H9 (cell line): ENCODE results near the gene DNAJB9. TPM values are rescaled to one million over a fixed set of nuclear protein-coding genes. Genes with fewer than 3 reads are reported as not detected.

Experiments
- DNase-seq: peaks from one replicate; pipeline ENCODE4 v3.0.0-alpha.2; 2017
- H2AFZ ChIP-seq: one replicate; pipeline ENCODE4 v1.6.1; 2013; ENCODE audit warnings: mild to moderate bottlenecking, low read length, control low read depth, moderate library complexity
- H2AK5ac ChIP-seq: 2 replicates; pipeline ENCODE4 v1.6.1; 2013; ENCODE audit warnings: low read length, control low read depth, mixed read lengths; ENCODE audit not compliant: insufficient read length
- H2BK120ac ChIP-seq: one replicate; pipeline ENCODE4 v1.6.1; 2013; ENCODE audit warnings: low read depth, mild to moderate bottlenecking, low read length, control low read depth, inconsistent platforms; ENCODE audit not compliant: poor library complexity, severe bottlenecking
- H2BK12ac ChIP-seq: 2 replicates; pipeline ENCODE4 v1.6.1; 2013; ENCODE audit warnings: low read length, control low read depth, mixed read lengths, low read depth; ENCODE audit not compliant: insufficient read length
- H2BK15ac ChIP-seq: 2 replicates; pipeline ENCODE4 v1.6.1; 2013; ENCODE audit warnings: low read depth, low read length, control low read depth
- H2BK20ac ChIP-seq: one replicate; pipeline ENCODE4 v1.6.1; 2013; ENCODE audit warnings: low read depth, mild to moderate bottlenecking, low read length, control low read depth, inconsistent platforms; ENCODE audit not compliant: poor library complexity, severe bottlenecking
- H2BK5ac ChIP-seq: 2 replicates; pipeline ENCODE4 v1.6.1; 2013; ENCODE audit warnings: low read length, control low read depth, mixed read lengths; ENCODE audit not compliant: insufficient read length
- H3K14ac ChIP-seq: 2 replicates; pipeline ENCODE4 v1.6.1; 2013; ENCODE audit warnings: low read length, control low read depth; ENCODE audit not compliant: insufficient read depth
- H3K18ac ChIP-seq: 2 replicates; pipeline ENCODE4 v1.6.1; 2013; ENCODE audit warnings: low read depth, mild to moderate bottlenecking, mixed read lengths, low read length, control low read depth; ENCODE audit not compliant: insufficient read length
- H3K23ac ChIP-seq: 2 replicates; pipeline ENCODE4 v1.6.1; 2013; ENCODE audit warnings: low read length, control low read depth, mixed read lengths, low read depth; ENCODE audit not compliant: insufficient read length
- H3K23me2 ChIP-seq: 2 replicates; pipeline ENCODE4 v1.6.1; 2013; ENCODE audit warnings: low read depth, mild to moderate bottlenecking, mixed read lengths, low read length, control low read depth; ENCODE audit not compliant: insufficient read length, poor library complexity, severe bottlenecking
- H3K27ac ChIP-seq: 2 replicates; pipeline ENCODE4 v1.5.1; 2013; ENCODE audit warnings: low read length, control low read depth, mixed read lengths, low read depth; ENCODE audit not compliant: insufficient read length
- H3K27me3 ChIP-seq: 2 replicates; pipeline ENCODE4 v1.6.1; 2013; ENCODE audit warnings: low read length, control low read depth, inconsistent platforms; ENCODE audit not compliant: insufficient read depth
- H3K4ac ChIP-seq: 2 replicates; pipeline ENCODE4 v1.6.1; 2013; ENCODE audit warnings: low read depth, mild to moderate bottlenecking, control low read depth, inconsistent platforms, low read length, moderate library complexity
- H3K4me1 ChIP-seq: 2 replicates; pipeline ENCODE4 v1.6.1; 2013; ENCODE audit warnings: low read length, control low read depth, inconsistent platforms; ENCODE audit not compliant: insufficient read depth
- H3K4me2 ChIP-seq: 2 replicates; pipeline ENCODE4 v1.6.1; 2013; ENCODE audit warnings: low read length, control low read depth, mixed read lengths; ENCODE audit not compliant: insufficient read length, insufficient read depth
- H3K56ac ChIP-seq: 2 replicates; pipeline ENCODE4 v1.6.1; 2013; ENCODE audit warnings: low read depth, mild to moderate bottlenecking, mixed read lengths, low read length, control low read depth; ENCODE audit not compliant: insufficient read length
- H3K79me1 ChIP-seq: 2 replicates; pipeline ENCODE4 v1.6.1; 2013; ENCODE audit warnings: low read depth, mild to moderate bottlenecking, moderate library complexity, low read length, control low read depth, inconsistent platforms; ENCODE audit not compliant: insufficient read depth, poor library complexity, severe bottlenecking
- H3K79me2 ChIP-seq: 2 replicates; pipeline ENCODE4 v1.6.1; 2013; ENCODE audit warnings: low read length, control low read depth, inconsistent platforms; ENCODE audit not compliant: insufficient read depth
- H3K9ac ChIP-seq: 2 replicates; pipeline ENCODE4 v1.6.1; 2013; ENCODE audit warnings: low read length, control low read depth, mixed read lengths; ENCODE audit not compliant: insufficient read length; ENCODE audit errors: extremely low read depth
- H3K9me3 ChIP-seq: one replicate; pipeline ENCODE4 v1.6.1; 2013; ENCODE audit warnings: low read depth, low read length, inconsistent platforms; ENCODE audit not compliant: control insufficient read depth
- H3T11ph ChIP-seq: one replicate; pipeline ENCODE4 v1.6.1; 2013; ENCODE audit warnings: mild to moderate bottlenecking, low read length, control low read depth, inconsistent platforms
- H4K20me1 ChIP-seq: one replicate; pipeline ENCODE4 v1.6.1; 2013; ENCODE audit not compliant: control insufficient read depth, insufficient read length, insufficient read depth
- H4K5ac ChIP-seq: 2 replicates; pipeline ENCODE4 v1.6.1; 2013; ENCODE audit warnings: low read depth, mild to moderate bottlenecking, mixed read lengths, low read length, control low read depth; ENCODE audit not compliant: insufficient read length
- H4K8ac ChIP-seq: replicated peaks from 2 replicates; pipeline ENCODE4 v1.6.1; 2013; ENCODE audit warnings: low read length, control low read depth, mixed read lengths, low read depth; ENCODE audit not compliant: insufficient read length
- H4K91ac ChIP-seq: 2 replicates; pipeline ENCODE4 v1.6.1; 2013; ENCODE audit warnings: low read depth, mild to moderate bottlenecking, moderate library complexity, mixed read lengths, low read length, control low read depth; ENCODE audit not compliant: insufficient read length
- H3K27ac Mint-ChIP-seq, 3 experiments: 2 replicates in 2 of 3; 3 replicates in 1 of 3; pipeline ENCODE4 v1.8.0; 2020 to 2021; ENCODE audit warnings: mixed read lengths in 3 of 3, mild to moderate bottlenecking in 1 of 3, moderate library complexity in 1 of 3
- H3K27me3 Mint-ChIP-seq: 2 replicates; pipeline ENCODE4 v1.8.0; 2021; ENCODE audit warnings: low read depth, mild to moderate bottlenecking, moderate library complexity, mixed read lengths
- H3K36me3 Mint-ChIP-seq, 3 experiments: 2 replicates in 2 of 3; 3 replicates in 1 of 3; pipeline ENCODE4 v1.8.0; 2020 to 2021; ENCODE audit warnings: low read depth in 3 of 3, mixed read lengths in 3 of 3; ENCODE audit not compliant: insufficient read depth in 1 of 3
- H3K4me1 Mint-ChIP-seq, 2 experiments: 2 replicates each; pipeline ENCODE4 v1.8.0; 2020; ENCODE audit warnings: mixed read lengths in 2 of 2
- H3K4me3 Mint-ChIP-seq, 2 experiments: 2 replicates in 1 of 2; 3 replicates in 1 of 2; pipeline ENCODE4 v1.8.0; 2020 to 2021; ENCODE audit warnings: mild to moderate bottlenecking in 2 of 2, mixed read lengths in 2 of 2, moderate library complexity in 1 of 2
- H3K9me3 Mint-ChIP-seq, 2 experiments: 2 replicates in 1 of 2; 3 replicates in 1 of 2; pipeline ENCODE4 v1.8.0; 2020; ENCODE audit warnings: mild to moderate bottlenecking in 2 of 2, mixed read lengths in 2 of 2, moderate library complexity in 1 of 2
- WGBS: extraction: QIAGEN DNeasy Blood & Tissue Kit; methylation state at CpG from one replicate; pipeline ENCODE4 v1.1.7; 2013; ENCODE audit warnings: missing lambda C conversion rate, low lambda C conversion rate, mixed read lengths; ENCODE audit not compliant: insufficient read length; ENCODE audit errors: extremely low coverage; 5-methylcytosine and 5-hydroxymethylcytosine counted together
- total RNA-seq: library from RNA; stranded (reverse); gene quantifications from 2 replicates; pipeline ENCODE4 v1.2.1, GENCODE V29; 2021
- TF ChIP-seq, protein P1 (sequence below): fragments of 200-600 bp; sonication (generic); conservative IDR thresholded peaks from 3 replicates; pipeline ENCODE4 v1.8.0; 2021; ENCODE audit warnings: antibody characterized with exemption, mild to moderate bottlenecking

Gene DNAJB9
- total RNA-seq, 1 experiment from 2014 or later: 11.3 TPM

DNA sequence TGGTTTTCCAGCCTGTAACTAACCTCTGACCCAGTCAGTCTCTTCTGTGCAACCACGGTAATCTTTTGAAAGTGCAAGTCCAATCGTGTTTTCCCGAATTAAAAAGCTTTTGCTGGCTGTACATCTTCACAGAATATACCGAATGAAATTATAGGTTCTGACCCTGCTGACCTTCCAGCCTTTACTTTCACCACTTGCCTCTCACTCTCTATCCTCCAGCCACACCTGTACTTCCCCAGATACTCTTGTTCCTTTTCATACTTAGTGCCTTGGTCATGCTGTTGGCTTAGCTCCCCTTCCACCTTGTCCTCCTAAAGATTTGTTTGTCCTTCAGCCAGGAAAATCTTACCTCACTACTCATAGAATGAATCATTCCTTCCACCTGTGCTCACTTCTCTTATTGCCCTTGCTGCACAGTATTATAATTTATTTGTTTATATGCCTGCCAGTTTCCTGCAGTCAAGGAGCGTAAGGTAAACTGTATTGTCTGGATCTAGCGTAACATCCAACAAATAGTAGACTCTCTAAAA, 41.4 kb upstream of the DNAJB9 start:
- Histone ChIP-seq H3K27me3 (no peaks in the 10 kb centered on the region), H4K8ac (no peak overlapping the region), H3K14ac (no peak overlapping the region), H3K4me1 (no peaks in the 10 kb centered on the region; the same call in 1 of the 2 replicates), H3K79me1 (no peaks in the 10 kb centered on the region), H2AK5ac (no peak overlapping the region), H3K9ac (no peak overlapping the region), H3K27ac (no peak overlapping the region), H3K18ac (no peak overlapping the region), H3K23me2 (peaks cover 7% of the 10 kb centered on the region), H3K23ac (no peak overlapping the region), H2BK15ac (no peak overlapping the region), H2AFZ (no peak overlapping the region), H3K4ac (no peak overlapping the region), H2BK12ac (no peak overlapping the region), H2BK20ac (no peak overlapping the region), H2BK120ac (no peak overlapping the region), H4K20me1 (no peaks in the 10 kb centered on the region), H3K4me2 (no peak overlapping the region), H4K5ac (no peak overlapping the region), H3K79me2 (no peaks in the 10 kb centered on the region), H3K9me3 (no peaks in the 10 kb centered on the region), H3T11ph (no peak overlapping the region), H2BK5ac (no peak overlapping the region), H4K91ac (no peak overlapping the region), H3K56ac (no peak overlapping the region)
- Mint-ChIP-seq H3K27me3 (no peaks in the 10 kb centered on the region), H3K36me3 (no peaks in the 10 kb centered on the region), H3K27ac (peak overlapping the region in 1 of 3 experiments; percentile 17; a peak in 1 of 7 replicates), H3K4me3 (no peak overlapping the region; a peak in 1 of 5 replicates), H3K9me3 (no peaks in the 10 kb centered on the region), H3K4me1 (peaks cover 24 to 29% of the 10 kb centered on the region in 2 experiments)
- WGBS: no CpG with 5 or more reads among the region's 6 CpGs
- TF ChIP-seq, protein P1, sequence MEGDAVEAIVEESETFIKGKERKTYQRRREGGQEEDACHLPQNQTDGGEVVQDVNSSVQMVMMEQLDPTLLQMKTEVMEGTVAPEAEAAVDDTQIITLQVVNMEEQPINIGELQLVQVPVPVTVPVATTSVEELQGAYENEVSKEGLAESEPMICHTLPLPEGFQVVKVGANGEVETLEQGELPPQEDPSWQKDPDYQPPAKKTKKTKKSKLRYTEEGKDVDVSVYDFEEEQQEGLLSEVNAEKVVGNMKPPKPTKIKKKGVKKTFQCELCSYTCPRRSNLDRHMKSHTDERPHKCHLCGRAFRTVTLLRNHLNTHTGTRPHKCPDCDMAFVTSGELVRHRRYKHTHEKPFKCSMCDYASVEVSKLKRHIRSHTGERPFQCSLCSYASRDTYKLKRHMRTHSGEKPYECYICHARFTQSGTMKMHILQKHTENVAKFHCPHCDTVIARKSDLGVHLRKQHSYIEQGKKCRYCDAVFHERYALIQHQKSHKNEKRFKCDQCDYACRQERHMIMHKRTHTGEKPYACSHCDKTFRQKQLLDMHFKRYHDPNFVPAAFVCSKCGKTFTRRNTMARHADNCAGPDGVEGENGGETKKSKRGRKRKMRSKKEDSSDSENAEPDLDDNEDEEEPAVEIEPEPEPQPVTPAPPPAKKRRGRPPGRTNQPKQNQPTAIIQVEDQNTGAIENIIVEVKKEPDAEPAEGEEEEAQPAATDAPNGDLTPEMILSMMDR: no peak
- no peak for DNase-seq
